CD4-positive, alpha-beta T cell (primary cell): Measurements from ENCODE around the gene TTLL11. TPM values are rescaled to one million over a fixed set of nuclear protein-coding genes. Genes with fewer than 3 reads are reported as not detected.

Experiments
- ATAC-seq: fragments of 200-7000 bp; cut with Tn5 transposase; one replicate; pipeline ENCODE4 v1.10.0; 2022; ENCODE audit warnings: mild to moderate bottlenecking; ENCODE audit not compliant: poor library complexity
- CTCF ChIA-PET: fragments of 350-600 bp; sonication (Branson Sonifier 250); formaldehyde crosslinking; loops from one replicate; lab custom pipeline; 2021; ENCODE audit warnings: antibody characterized with exemption, inconsistent platforms; lab: Charles Lee
- POLR2A ChIA-PET: fragments of 350-600 bp; sonication (Branson Sonifier 250); formaldehyde crosslinking; loops from one replicate; lab custom pipeline; 2021; ENCODE audit warnings: antibody characterized with exemption, inconsistent platforms; lab: Charles Lee
- DNase-seq, 14 experiments: peaks; one replicate each; pipeline ENCODE4 v3.0.0-alpha.2; 2013 to 2020; ENCODE audit warnings: mixed read lengths in 2 of 14
- H3K27ac ChIP-seq, 2 donors: one replicate each; pipeline versions ENCODE4 v1.5.1 to v1.7.0; 2013; ENCODE audit warnings: low read length in 2 of 2, low read depth in 1 of 2, mild to moderate bottlenecking in 1 of 2
- H3K27me3 ChIP-seq, 2 experiments: 1 replicate in 1 of 2; 2 replicates in 1 of 2; pipeline versions ENCODE4 v1.6.1 to v1.7.0; 2013; ENCODE audit warnings: low read length in 2 of 2, control low read depth in 1 of 2, mild to moderate bottlenecking in 1 of 2, moderate library complexity in 1 of 2; ENCODE audit not compliant: insufficient read depth in 2 of 2, control insufficient read depth in 1 of 2
- H3K36me3 ChIP-seq: one replicate; pipeline ENCODE4 v1.6.1; 2013; ENCODE audit warnings: low read length, control low read depth; ENCODE audit not compliant: insufficient read depth
- H3K4me1 ChIP-seq: one replicate; pipeline ENCODE4 v1.6.1; 2013; ENCODE audit warnings: low read length, control low read depth; ENCODE audit not compliant: insufficient read depth
- H3K4me3 ChIP-seq: one replicate; pipeline ENCODE4 v1.5.1; 2013; ENCODE audit warnings: mild to moderate bottlenecking, low read length, moderate library complexity
- H3K9me3 ChIP-seq, 2 experiments: 1 replicate in 1 of 2; 2 replicates in 1 of 2; pipeline versions ENCODE4 v1.6.1 to v1.7.0; 2013; ENCODE audit warnings: low read length in 2 of 2, mild to moderate bottlenecking in 2 of 2, control low read depth in 1 of 2, moderate library complexity in 1 of 2; ENCODE audit not compliant: control insufficient read depth in 1 of 2, insufficient read depth in 1 of 2
- H3K27ac Mint-ChIP-seq: one replicate; pipeline ENCODE4 v1.8.0; 2020; ENCODE audit warnings: mixed read lengths
- H3K27me3 Mint-ChIP-seq: one replicate; pipeline ENCODE4 v1.8.0; 2021; ENCODE audit warnings: mixed read lengths
- H3K36me3 Mint-ChIP-seq: one replicate; pipeline ENCODE4 v1.8.0; 2021; ENCODE audit warnings: low read depth, mixed read lengths
- H3K4me1 Mint-ChIP-seq: one replicate; pipeline ENCODE4 v1.8.0; 2021; ENCODE audit warnings: low read depth, mixed read lengths
- H3K4me3 Mint-ChIP-seq: one replicate; pipeline ENCODE4 v1.8.0; 2020; ENCODE audit warnings: mild to moderate bottlenecking, mixed read lengths
- H3K9me3 Mint-ChIP-seq: one replicate; pipeline ENCODE4 v1.8.0; 2020; ENCODE audit warnings: mixed read lengths
- intact Hi-C, 2 experiments: fragments of 100-400 bp; cut with DNase I in 1 of 2; cut with micrococcal nuclease in 1 of 2; formaldehyde crosslinking; loops; one replicate each; pipeline versions ENCODE4 v1.15.1 to v1.9.0; 2023 to 2025; cut with DNase I, micrococcal nuclease
- total RNA-seq, 174 experiments: library from RNA in 2 of 174; stranded (reverse) in 2 of 174; gene quantifications; one replicate each; pipeline ENCODE4 v1.2.3 and lab custom pipeline; 2021 to 2026
- TF ChIP-seq, protein P1 (sequence below): fragments of 200-600 bp; IDR thresholded peaks from one replicate; pipeline ENCODE4 v1.8.0; 2022; ENCODE audit warnings: antibody characterized with exemption, mild to moderate bottlenecking

Gene TTLL11
- total RNA-seq, 2 experiments from 2014 or later, result 1.6 to 2.3 TPM

DNA sequence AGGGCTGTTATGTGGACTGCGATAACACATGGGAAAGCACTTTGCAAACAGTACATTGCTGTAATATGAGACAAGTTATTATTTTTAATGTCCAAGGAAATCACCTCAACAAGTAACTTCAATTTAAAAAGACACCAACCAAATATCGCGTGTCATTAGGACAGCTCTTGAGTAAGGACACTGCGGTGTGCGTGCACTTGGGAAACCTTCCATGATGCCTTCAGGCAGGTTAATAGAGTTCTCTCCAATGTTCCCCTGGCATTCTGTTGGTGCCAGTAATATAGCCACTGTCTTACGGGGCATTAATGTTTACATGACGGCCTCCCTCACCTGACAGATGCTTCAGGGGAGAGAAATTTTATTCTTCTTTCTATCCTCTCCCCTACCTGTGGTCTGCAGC, 42.9 kb downstream of the TTLL11 start:
- TF ChIP-seq, protein P1, sequence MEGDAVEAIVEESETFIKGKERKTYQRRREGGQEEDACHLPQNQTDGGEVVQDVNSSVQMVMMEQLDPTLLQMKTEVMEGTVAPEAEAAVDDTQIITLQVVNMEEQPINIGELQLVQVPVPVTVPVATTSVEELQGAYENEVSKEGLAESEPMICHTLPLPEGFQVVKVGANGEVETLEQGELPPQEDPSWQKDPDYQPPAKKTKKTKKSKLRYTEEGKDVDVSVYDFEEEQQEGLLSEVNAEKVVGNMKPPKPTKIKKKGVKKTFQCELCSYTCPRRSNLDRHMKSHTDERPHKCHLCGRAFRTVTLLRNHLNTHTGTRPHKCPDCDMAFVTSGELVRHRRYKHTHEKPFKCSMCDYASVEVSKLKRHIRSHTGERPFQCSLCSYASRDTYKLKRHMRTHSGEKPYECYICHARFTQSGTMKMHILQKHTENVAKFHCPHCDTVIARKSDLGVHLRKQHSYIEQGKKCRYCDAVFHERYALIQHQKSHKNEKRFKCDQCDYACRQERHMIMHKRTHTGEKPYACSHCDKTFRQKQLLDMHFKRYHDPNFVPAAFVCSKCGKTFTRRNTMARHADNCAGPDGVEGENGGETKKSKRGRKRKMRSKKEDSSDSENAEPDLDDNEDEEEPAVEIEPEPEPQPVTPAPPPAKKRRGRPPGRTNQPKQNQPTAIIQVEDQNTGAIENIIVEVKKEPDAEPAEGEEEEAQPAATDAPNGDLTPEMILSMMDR, result no peak
- H3K27ac ChIP-seq, result no peak overlapping the region
- H3K27me3 ChIP-seq, result no peaks in the 10 kb centered on the region
- Mint-ChIP-seq H3K27ac (no peak overlapping the region), H3K4me3 (no peak overlapping the region), H3K27me3 (no peaks in the 10 kb centered on the region), H3K9me3 (peaks cover 2% of the 10 kb centered on the region), H3K4me1 (peaks cover 10% of the 10 kb centered on the region), H3K36me3 (peaks cover 8% of the 10 kb centered on the region)
- POLR2A ChIA-PET, result no interaction called here
- intact Hi-C loops, result no loop called here
- ATAC-seq, result no peak
- no peaks in the 10 kb centered on the region for H3K4me1 ChIP-seq
- peaks cover 0 to 7% of the 10 kb centered on the region in 2 experiments for H3K9me3 ChIP-seq
- DNase-seq, result no peak
- H3K36me3 ChIP-seq, result no peaks in the 10 kb centered on the region
- H3K4me3 ChIP-seq, result no peak overlapping the region
- CTCF ChIA-PET, result no interaction called here

DNA sequence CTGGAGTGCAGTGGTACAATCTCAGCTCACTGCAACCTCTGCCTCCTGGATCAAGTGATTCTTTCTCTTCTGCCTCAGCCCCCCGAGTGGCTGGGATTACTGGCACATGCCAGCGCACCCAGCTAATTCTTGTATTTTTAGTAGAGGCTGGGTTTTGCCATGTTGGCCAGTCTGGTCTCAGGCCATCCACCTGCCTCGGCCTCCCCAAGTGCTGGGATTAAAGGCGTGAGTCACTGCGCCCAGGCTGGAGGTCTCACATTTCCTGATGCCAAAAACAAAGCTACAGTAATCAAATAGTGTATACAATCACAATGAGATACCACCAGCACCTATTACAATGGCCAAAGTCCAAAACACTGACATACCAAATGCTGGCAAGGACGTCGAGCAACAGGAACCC, 51.1 kb downstream of the TTLL11 start:
- TF ChIP-seq, protein P1, result no peak
- Mint-ChIP-seq H3K27ac (no peak overlapping the region), H3K4me1 (no peaks in the 10 kb centered on the region), H3K36me3 (peaks cover 53% of the 10 kb centered on the region), H3K27me3 (no peaks in the 10 kb centered on the region), H3K4me3 (no peak overlapping the region), H3K9me3 (peaks cover 5% of the 10 kb centered on the region)
- ChIA-PET CTCF (no interaction called here), POLR2A (no interaction called here)
- no peak for ATAC-seq
- H3K27me3 ChIP-seq, result no peaks in the 10 kb centered on the region
- H3K9me3 ChIP-seq, result peaks cover 0 to 9% of the 10 kb centered on the region in 2 experiments
- H3K27ac ChIP-seq, result no peak overlapping the region
- no peak overlapping the region for H3K4me3 ChIP-seq
- no peak for DNase-seq
- peaks cover 4% of the 10 kb centered on the region for H3K36me3 ChIP-seq
- H3K4me1 ChIP-seq, result no peaks in the 10 kb centered on the region
- intact Hi-C loops, result no loop called here

DNA sequence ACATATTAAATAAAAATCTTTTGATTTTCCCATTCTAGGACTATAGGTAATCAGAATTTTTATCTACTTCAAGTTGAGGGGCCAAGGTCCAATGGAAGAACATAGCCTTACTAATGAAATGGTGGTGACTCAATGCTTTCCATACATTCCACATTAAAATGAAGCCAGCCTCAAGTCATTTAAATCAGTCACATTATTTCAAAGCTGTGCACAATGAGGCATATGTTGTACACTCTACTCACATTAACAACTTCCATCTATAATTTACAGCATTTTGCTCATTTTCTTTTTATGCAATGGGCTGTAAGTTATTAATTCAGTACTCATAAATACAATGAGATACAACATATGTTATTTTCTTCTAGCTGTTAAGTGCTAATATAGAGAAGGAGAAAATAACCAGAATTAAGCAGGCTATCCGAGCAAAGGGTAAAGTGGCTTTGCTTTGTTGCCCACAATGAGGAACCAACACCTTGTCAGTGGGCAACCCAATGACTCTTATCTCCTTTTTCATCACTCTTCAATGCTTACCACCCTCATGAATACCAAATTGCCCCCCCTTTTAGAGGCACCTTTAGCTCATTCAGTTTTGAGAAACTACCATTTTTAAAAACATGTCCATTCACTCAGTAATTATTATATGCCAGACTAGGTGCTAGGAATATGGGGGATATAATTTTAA, 52.4 kb downstream of the TTLL11 start:
- ATAC-seq (no peak), DNase-seq (no peak)
- H3K9me3 ChIP-seq, result peaks cover 0 to 9% of the 10 kb centered on the region in 2 experiments
- H3K27me3 ChIP-seq, result no peaks in the 10 kb centered on the region
- peaks cover 4% of the 10 kb centered on the region for H3K36me3 ChIP-seq
- no peaks in the 10 kb centered on the region for H3K4me1 ChIP-seq
- Mint-ChIP-seq H3K27ac (no peak overlapping the region), H3K4me1 (no peaks in the 10 kb centered on the region), H3K9me3 (peaks cover 3% of the 10 kb centered on the region), H3K4me3 (no peak overlapping the region), H3K27me3 (no peaks in the 10 kb centered on the region), H3K36me3 (peaks cover 59% of the 10 kb centered on the region)
- no peak overlapping the region for H3K4me3 ChIP-seq
- ChIA-PET POLR2A (no interaction called here), CTCF (no interaction called here)
- TF ChIP-seq, protein P1, result no peak
- no peak overlapping the region for H3K27ac ChIP-seq
- intact Hi-C loops, result no loop called here
